ENCODE data around the gene WDR54. TPM values are rescaled to one million over a fixed set of nuclear protein-coding genes. Genes with fewer than 3 reads are reported as not detected.
A peak's percentile ranks its signal among the peaks of the same experiment; 100 is the strongest.

Gene WDR54
- total RNA-seq, 1 donor from 2014 or later = 14.5 TPM

DNA sequence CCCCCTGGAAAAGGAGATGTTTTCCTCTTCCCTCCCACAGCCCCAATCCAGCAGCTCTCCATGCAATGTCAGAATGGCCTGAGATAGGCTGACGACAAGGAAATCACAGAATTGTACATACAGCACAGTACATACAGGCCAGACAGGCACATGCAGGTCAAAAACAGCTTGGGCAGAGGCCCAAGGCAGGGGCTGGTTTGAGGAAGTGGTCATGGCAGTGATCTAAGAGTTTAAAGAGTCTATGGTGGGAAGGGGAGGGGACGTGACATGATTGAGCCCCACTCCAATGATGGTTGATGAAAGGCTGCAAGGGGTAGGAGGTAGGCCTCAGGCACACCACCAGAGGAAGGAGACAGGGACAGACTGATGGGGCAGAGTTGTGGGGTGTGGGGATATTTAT is 45.7 kb upstream of the WDR54 start:
- intact Hi-C loops (cut with DNase I) = no loop called here
- TF ChIP-seq, protein P1, sequence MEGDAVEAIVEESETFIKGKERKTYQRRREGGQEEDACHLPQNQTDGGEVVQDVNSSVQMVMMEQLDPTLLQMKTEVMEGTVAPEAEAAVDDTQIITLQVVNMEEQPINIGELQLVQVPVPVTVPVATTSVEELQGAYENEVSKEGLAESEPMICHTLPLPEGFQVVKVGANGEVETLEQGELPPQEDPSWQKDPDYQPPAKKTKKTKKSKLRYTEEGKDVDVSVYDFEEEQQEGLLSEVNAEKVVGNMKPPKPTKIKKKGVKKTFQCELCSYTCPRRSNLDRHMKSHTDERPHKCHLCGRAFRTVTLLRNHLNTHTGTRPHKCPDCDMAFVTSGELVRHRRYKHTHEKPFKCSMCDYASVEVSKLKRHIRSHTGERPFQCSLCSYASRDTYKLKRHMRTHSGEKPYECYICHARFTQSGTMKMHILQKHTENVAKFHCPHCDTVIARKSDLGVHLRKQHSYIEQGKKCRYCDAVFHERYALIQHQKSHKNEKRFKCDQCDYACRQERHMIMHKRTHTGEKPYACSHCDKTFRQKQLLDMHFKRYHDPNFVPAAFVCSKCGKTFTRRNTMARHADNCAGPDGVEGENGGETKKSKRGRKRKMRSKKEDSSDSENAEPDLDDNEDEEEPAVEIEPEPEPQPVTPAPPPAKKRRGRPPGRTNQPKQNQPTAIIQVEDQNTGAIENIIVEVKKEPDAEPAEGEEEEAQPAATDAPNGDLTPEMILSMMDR (IDR thresholded peaks at IDR 0.05) = no peak
- no peak for ATAC-seq

DNA sequence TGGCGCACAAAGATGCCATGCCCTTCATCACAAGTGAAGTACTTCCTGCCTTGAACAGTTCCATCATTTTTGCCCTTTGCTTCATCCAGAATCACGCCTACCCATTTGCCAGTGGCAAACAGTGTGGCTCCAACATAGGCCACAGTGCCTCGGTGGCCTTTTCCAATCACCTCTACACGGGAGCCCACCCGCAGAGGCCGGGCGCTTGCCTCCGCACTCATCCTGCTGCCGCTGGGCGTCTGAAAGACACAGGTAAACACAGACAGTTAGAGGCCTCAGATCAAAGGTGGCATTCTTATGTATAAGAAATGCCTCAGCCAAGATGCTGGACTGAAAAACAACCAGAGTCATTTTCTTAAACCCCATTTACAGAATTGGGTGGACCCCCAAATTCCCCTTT is 43.5 kb upstream of the WDR54 start:
- H3K4me1 ChIP-seq = peaks cover 50% of the 10 kb centered on the region
- peaks cover 32% of the 10 kb centered on the region for H3K36me3 ChIP-seq
- no peak overlapping the region for H3K4me3 ChIP-seq
- DNase-seq (no peak), ATAC-seq (no peak)
- TF ChIP-seq, protein P1 (IDR thresholded peaks at IDR 0.05) = no peak
- intact Hi-C loops (cut with DNase I) = no loop called here
- H3K27me3 ChIP-seq (ENCODE audit: low read depth) = no peaks in the 10 kb centered on the region
- H3K9me3 ChIP-seq = no peaks in the 10 kb centered on the region
- H3K27ac ChIP-seq = no peak overlapping the region

More for the DNA sequence above, 45.7 kb upstream of the WDR54 start:
- H3K4me1 ChIP-seq = peaks cover 34% of the 10 kb centered on the region
- H3K4me3 ChIP-seq = no peak overlapping the region
- H3K36me3 ChIP-seq = peaks cover 48% of the 10 kb centered on the region
- no peak overlapping the region for H3K27ac ChIP-seq
- no peaks in the 10 kb centered on the region for H3K27me3 ChIP-seq (ENCODE audit: low read depth)
- H3K9me3 ChIP-seq = no peaks in the 10 kb centered on the region
- DNase-seq = no peak

GRCh38 chr2:74379851-74380789 is 41.4 kb upstream of the WDR54 start, which contains the start of gene DCTN1:
Gene DCTN1 (minus strand): TSS chr2:74380311. CDS start chr2:74380037, 274 bp downstream.
- ATAC-seq = peak; percentile 69 to 70
- no peak for DNase-seq
- H3K27me3 ChIP-seq (ENCODE audit: low read depth) = no peaks in the 10 kb centered on the region
- TF ChIP-seq, protein P1 (IDR thresholded peaks at IDR 0.05) = no peak
- intact Hi-C loops (cut with DNase I) = no loop called here
- peaks cover 59% of the 10 kb centered on the region for H3K4me1 ChIP-seq
- H3K27ac ChIP-seq = peak within 1 kb of the TSS; percentile 44
- H3K36me3 ChIP-seq = peaks cover 34% of the 10 kb centered on the region
- H3K9me3 ChIP-seq = no peaks in the 10 kb centered on the region
- peak within 1 kb of the TSS; percentile 47 for H3K4me3 ChIP-seq

DNA sequence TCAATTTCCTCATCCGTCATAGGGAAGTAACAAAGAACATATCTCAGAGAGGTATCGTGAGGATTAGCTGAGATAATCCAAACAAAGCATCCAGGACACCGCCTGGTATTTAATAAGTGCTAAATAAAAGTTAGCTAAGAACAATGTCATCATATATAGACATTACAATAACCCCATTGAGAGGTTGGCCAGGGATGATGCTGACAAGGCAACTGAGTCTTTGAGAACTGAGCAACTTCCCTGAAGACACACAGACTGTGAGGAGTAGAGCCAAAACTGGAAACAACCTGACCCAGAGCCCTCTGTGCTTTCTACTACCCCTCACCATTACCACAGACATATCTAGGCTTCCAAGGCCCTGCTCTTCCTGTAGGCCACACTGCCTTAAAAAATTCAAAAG is 39.8 kb upstream of the WDR54 start:
- Histone ChIP-seq H3K4me1 (peaks cover 65% of the 10 kb centered on the region), H3K27me3 (ENCODE audit: low read depth) (no peaks in the 10 kb centered on the region), H3K36me3 (peaks cover 23% of the 10 kb centered on the region), H3K4me3 (no peak overlapping the region), H3K9me3 (no peaks in the 10 kb centered on the region), H3K27ac (peak overlapping the region; percentile 44)
- no peak for ATAC-seq
- no peak for DNase-seq
- TF ChIP-seq, protein P1 (IDR thresholded peaks at IDR 0.05) = no peak
- intact Hi-C loops (cut with DNase I) = no loop called here

DNA sequence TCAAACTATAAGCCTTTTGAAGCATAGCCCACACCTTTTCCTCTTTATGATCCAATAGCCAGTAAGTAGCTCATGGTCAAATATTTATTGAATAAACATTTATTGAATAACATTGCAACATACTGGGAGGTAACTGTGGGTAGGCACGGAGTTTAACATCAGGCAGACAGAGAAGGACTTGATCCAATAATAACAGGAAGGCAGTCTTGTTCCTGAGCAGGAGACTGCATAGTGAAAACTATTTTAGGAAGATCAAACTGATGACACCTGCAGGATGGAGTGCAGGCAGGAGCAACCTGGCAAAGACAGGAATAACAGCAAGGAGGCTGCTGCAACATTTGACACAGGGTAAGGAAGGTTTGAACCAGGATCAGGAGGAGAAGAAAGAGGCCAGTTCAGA is 38.3 kb upstream of the WDR54 start:
- peak; percentile 77 to 89 for ATAC-seq
- Histone ChIP-seq H3K4me1 (peaks cover 67% of the 10 kb centered on the region), H3K4me3 (no peak overlapping the region), H3K36me3 (peaks cover 9% of the 10 kb centered on the region), H3K27me3 (ENCODE audit: low read depth) (no peaks in the 10 kb centered on the region), H3K9me3 (no peaks in the 10 kb centered on the region), H3K27ac (peak overlapping the region; percentile 44)
- intact Hi-C loops (cut with DNase I) = no loop called here
- TF ChIP-seq, protein P1 (IDR thresholded peaks at IDR 0.05) = no peak
- DNase-seq = no peak
